DMS79 treated with DMSO at 0.1 percent for 48 hours (cell line): ENCODE measurements around the gene ZNF587B.
"Not testable (repeated sequence)": the region's sequence is repeated elsewhere in the genome, so short reads cannot be mapped to it uniquely, and the experiment has no call there.

ENCODE experiments used
- DNase-seq: peaks from one replicate; lab custom pipeline; 2025; lab: John Stamatoyannopoulos, UW

Gene ZNF587B

DNA sequence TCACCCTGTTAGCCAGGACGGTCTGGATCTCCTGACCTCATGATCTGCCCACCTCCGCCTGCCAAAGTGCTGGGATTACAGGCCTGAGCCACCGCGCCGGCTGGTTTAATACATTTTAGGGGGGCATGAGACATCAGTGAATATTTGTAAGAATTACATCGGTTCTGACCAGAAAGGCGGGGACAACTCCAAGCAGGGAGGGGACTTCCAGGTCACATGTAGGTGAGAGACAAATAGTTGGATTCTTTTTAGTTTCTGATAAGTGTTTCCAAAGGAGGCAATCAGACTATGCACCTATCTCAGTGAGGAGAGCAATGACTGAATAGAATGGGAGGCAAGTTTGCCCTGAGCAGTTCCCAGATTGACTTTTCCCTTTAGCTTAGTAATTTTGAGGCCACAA lies 11.7 kb upstream of the ZNF587B start:
- DNase-seq = no peak

DNA sequence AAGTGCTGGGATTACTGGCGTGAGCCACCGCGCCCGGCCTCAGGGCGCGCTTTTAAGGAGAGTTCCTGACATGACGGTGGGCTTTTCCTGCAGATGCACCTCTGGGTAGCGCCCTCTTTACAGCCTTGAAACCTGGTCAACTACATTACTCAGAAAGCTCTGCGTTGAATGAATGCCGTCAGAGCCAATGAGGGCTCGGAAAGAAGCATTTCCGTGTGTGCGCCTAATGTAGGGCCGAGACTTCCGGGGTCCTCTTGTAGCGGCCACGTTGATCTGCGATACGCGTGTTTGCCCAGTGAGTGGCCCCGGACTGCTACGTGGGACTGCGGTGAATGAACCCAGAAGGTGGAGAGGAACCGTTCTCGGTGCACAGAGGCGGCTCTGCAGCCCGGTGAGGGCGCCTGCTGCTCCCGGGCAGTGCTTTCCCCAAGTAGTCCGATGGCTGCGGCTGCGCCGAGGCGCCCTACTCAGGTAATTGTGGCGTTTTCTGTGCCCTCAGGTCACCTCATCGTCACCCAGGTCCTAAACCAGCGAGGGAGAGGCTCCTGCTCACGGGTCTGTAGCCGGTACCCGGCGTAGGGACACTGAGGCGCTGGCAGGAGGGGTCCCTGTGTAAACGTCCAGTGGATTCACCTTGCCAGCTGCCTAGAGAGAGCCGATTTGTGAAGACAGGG lies 10.5 kb upstream of the ZNF587B start:
- DNase-seq = peak; percentile 86

DNA sequence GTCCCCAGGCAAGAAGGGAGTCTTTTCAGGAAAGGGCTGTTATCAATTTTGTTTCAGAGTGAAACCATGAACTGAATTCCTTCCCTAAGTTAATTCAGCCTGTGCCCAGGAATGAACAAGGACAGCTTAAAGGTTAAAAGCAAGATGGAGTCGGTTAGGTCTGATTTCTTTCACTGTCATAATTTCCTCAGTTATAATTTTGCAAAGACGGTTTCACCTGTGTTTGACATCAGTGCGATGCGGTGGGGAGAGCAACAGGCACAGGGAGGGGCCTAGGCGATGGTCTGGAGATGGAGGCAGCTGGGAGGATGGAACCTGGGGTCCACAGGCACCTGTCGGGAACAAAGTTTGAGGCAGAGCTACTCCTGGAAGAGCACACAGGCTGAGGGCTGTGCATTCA lies 9.5 kb upstream of the ZNF587B start:
- DNase-seq = no peak

DNA sequence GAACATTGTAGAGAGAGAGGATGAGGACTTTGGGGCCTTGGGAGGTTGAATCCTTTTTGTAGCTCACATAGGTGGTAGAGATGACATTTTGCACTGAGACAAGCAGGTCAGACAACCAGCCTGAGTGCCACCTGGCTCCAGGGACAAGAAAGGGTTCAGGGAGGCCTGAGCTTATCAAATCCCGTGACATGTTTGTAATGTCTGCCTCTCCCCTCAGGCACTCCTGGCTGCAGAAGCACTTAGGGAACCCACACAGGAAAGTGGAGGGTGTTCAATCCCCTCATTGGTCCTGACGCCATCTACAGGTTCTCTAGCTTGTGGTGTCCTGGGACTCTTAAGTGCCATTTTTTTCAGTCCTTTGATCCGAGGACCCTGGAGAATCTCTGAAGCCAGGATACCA lies 9.0 kb upstream of the ZNF587B start:
- DNase-seq = not testable (repeated sequence)

DNA sequence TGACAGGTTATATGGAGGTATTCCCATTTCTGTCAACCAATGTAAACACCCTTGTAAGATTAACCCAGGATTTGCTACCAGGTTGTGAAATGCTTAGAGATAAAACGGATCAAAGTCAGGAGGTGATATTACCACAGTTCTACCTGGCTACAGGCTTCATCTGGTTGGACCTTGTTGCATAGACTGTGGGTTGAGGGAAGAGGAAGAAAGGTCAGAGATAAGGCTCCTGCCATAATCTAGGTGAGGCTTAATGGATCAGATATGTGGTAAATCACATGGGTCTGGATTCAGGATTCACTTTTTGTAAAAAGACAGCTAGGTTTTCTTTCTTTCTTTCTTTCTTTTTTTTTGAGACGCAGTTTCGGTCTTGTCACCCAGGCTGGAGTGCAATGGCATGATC lies 8.6 kb upstream of the ZNF587B start:
- not testable (repeated sequence) for DNase-seq

DNA sequence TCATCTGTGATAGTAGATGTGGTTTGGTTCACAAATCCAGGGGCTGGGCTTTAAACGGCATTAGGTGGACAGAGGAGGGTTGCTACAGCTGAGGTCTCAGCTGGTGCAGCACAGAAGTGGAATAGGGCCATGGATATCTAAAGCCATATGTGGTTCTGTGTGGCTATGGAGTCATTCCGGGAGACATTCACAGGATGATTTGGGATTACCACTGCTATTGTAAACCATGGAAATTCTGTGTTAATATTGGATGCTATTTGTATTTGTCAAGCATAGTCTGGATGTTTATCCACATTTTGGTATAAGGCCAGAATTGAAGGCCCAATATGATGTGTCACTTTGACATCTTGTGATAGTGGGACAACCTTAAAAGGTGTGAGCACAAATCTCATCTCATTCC lies 6.9 kb upstream of the ZNF587B start:
- not testable (repeated sequence) for DNase-seq

DNA sequence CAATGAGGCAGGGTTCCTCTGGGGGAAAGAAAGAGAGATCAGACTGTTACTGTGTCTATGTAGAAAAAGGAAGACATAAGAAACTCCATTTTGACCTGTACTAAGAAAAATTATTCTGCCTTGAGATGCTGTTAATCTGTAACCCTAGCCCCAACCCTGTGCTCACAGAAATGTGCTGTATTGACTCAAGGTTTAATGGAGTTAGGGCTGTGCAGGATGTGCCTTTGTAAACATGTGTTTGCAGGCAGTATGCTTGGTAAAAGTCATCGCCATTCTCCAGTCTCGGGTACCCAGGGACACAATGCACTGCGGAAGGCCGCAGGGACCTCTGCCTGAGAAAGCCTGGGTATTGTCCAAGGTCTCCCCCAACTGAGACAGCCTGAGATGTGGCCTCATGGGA lies 6.5 kb upstream of the ZNF587B start:
- not testable (repeated sequence) for DNase-seq

DNA sequence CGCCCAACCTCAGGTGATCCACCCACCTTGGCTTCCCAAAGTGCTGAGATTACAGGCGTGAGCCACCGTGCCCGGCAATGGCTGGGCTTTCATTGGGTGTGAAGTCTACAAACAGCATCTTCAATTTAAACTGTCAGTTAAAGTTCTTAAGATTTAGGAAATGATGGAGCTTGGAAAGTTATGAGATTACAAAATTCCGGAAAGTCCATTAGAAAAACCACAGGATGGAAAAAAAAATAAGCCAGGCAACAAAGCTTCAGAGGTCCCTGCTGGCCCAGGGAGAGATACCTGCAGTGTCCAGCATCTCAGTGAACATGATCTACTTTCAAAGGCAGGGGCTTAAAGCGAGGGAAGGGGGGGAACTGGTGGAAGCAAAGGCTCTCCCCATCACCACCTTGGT lies 4.6 kb upstream of the ZNF587B start:
- no peak for DNase-seq

DNA sequence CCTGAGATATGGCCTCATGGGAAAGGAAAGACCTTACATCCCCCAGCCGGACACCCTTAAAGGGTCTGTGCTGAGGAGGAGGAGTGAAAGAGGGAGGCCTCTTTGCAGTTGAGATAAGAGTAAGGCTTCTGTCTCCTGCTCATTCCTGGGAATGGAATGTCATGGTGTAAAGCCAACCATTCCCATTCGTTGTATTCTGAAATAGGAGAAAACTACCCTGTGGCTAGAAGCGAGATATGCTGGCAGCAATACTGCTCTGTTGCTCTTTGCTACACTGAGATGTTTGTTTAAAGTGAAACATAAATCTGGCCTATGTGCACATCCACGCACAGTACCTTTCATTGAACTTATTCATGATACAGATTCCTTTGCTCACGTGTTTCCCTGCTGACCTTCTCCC lies 783 bp upstream of the ZNF587B start:
- DNase-seq = no peak

DNA sequence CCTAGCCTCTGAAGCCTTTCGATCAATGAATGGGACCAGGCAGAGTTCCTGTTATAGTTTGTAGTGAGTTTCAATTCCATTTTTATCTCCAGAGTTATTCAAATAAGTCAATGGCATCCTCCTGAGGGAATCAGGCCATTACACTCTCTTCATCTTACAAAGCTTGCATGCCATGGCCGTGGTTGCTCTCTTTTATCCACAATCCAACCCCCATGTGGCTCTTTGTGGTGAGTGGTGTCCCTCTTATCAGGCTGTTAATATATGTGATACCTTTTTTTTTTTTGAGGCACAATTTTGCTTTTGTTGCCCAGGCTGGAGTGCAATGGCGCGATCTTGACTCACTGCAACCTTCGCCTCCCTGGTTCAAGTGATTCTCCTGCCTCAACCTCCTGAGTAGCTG lies 6.9 kb downstream of the ZNF587B start:
- DNase-seq = not testable (repeated sequence)

DNA sequence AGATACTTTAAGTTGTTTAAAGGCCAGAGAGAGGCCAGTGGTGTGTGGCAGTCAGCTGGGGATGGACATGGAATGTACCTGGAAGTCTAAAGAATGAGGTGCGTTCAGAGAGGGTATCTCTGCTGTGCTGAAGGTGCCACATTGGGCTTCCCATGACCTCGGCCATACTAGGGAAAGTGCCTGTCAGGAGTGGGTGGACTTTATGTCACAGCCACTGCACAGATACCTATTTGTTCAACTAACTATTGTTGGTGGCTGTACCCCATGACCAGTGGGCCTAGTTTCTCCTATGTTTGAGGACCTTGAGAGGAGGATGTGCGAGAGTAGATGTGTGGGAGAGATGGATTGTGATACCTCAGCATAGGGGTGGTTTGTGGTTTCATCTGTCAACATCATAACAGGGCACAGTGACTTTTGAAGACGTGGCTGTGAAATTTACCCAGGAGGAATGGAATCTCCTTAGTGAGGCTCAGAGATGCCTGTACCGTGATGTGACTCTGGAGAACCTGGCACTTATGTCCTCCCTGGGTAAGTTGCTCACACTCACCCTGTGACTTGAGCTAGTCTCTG lies 8.6 kb downstream of the ZNF587B start:
- not testable (repeated sequence) for DNase-seq

DNA sequence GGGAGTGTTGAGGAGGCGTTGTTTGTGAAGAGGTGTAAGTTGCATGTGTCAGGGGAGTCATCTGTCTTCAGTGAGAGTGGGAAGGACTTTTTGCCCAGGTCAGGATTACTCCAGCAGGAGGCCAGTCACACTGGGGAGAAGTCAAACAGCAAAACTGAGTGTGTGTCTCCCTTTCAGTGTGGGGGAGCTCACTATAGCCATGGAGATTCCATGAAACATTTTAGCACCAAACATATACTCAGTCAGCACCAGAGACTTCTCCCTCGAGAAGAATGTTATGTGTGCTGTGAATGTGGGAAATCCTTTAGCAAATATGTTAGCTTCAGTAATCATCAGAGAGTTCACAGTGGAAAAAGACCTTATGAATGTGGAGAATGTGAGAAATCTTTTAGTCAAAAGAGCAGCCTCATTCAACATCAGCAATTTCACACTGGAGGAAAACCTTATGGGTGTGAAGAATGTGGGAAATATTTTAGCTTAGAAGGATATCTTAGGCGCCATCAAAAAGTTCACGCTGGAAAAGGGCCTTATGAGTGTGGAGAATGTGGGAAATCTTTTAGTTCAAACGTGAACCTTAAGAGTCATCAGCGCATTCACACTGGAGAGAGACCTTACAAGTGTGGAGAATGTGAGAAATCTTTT lies 11.1 kb downstream of the ZNF587B start:
- DNase-seq = no peak

DNA sequence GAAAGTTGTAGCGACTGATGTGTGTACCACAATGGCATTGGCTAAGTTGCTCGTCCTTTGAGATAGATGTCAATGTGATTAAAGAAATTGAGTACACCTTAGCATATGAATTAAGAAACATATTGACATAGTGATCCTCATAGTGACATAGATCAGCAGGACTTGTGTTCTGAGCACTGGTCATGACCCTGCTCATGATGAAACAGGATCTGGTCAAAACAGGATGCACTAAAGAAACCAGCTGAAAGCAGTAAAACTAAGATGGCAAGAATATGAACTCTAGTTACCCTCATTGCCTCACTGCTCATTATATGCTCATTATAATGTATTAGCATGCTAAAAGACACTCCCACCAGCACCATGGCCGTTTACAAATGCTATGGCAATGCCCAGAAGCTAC lies 17.1 kb downstream of the ZNF587B start:
- not testable (repeated sequence) for DNase-seq

DNA sequence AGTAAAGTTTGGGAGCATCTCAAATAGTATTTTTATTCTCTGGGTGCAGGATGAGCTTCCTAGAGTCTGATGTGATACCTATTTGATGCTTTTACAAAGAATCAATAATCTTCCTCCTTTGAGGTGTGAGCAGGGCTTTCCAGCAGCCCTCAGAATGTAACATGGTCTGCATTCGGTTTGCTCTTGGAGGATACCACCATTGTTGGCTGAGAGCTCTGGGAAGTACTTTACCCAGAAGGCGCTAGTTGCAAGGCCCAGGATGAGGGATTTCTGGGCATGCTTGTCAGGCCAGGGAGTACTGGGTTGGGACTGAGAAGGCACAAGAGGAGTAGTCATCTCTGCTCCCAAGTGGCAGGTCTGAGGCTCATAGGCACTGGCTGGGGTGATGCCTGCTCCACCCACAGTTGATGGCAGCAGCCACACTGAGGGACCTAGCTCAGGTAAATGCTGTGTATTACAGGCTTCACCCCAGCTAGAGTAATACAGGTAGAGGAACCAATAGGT lies 19.1 kb downstream of the ZNF587B start:
- not testable (repeated sequence) for DNase-seq

DNA sequence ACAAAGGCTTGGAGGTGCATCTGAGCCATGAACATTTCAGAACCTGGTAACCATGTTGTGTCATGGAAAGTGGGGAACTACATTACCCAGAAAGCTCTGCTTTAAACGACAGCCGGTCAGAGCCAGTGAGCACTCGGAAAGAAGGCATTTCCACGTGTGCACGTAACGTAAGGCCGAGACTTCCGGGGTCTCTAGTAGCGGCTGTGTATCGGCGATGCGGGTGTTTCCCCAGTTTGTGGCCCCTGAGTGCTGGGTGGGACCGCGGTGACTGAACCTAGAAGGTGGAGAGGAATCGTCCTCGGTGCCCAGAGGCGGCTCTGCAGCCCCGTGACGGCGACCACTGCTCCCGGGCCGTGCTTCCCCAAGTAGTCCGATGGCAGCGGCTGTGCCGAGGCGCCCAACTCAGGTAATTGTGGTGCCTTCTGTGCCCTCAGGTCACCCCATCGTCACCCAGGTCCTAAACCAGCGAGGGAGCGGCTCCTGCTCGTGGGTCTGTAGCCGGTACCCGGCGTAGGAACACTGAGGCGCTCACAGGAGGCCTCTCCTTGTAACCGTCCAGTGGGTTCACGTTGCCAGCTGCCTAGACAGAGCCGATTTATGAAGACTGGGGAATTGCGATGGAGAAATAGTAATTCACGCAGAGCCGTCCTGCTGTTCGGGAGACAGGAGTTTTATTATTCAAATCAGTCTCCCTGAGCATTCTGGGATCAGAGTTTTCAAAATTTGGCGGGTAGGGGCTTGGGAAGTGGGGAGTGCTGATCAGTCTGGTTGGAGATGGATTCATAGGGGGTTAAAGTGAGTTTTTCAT lies 19.8 kb downstream of the ZNF587B start, which contains the start of gene ZNF587:
TSS of gene ZNF587 (plus strand) at position 194 of the 808 bp plus-strand sequence. CDS start at position 374, 180 bp downstream.
- peak; percentile 76 for DNase-seq

DNA sequence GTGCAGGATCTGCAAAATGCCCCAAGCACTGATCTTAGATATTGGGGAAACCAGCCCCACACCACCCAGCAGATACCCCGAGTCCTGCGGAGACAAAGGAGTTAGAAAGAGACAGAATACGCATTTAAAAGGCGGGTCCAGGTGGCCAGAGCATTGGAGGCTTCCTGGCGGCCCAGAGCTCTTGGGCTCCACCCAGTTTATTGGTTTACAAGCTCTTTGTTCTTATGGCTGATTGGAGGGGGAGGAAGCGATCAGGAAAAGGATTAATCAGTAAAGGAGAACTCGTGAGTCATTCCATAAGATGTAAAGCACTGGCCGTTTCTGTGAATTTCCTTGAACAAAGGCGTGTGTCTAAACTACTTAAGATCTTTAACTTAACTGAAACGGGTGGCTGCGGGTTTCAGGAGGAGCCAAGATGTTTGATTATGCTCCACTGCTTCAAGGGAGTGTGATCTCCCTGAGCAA lies 20.5 kb downstream of the ZNF587B start:
- DNase-seq = peak; percentile 30

DNA sequence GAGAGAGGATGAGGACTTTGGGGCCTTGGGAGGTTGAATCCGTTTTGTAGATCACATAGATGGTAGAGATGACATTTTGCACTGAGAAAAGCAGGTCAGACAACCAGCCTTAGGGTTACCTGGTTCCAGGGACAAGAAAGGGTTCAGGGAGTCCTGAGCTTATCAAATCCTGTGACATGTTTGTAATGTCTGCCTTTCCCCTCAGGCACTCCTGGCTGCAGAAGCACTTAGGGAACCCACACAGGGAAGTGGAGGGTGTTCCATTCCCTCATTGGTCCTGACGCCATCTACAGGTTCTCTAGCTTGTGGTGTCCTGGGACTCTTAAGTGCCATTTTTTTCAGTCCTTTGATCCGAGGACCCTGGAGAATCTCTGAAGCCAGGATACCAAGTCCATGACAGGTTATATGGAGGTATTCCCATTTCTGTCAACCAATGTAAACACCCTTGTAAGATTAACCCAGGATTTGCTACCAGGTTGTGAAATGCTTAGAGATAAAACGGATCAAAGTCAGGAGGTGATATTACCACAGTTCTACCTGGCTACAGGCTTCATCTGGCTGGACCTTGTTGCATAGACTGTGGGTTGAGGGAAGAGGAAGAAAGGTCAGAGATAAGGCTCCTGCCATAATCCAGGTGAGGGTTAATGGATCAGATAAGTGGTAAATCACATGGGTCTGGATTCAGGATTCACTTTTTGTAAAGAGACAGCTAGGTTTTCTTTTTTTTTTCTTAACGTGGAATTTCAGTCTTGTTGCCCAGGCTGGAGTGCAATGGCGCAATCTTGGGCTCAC lies 21.9 kb downstream of the ZNF587B start:
- DNase-seq = not testable (repeated sequence)

DNA sequence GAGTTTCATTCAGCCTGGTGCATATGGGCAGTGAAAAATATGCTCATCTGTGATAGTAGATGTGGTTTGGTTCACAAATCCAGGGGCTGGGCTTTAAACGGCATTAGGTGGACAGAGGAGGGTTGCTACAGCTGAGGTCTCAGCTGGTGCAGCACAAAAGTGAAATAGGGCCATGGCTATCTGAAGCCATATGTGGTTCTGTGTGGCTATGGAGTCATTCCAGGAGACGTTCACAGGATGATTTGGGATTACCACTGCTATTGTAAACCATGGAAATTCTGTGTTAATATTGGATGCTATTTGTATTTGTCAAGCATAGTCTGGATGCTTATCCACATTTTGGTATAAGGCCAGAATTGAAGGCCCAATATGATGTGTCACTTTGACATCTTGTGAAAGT lies 24.0 kb downstream of the ZNF587B start:
- DNase-seq = not testable (repeated sequence)

DNA sequence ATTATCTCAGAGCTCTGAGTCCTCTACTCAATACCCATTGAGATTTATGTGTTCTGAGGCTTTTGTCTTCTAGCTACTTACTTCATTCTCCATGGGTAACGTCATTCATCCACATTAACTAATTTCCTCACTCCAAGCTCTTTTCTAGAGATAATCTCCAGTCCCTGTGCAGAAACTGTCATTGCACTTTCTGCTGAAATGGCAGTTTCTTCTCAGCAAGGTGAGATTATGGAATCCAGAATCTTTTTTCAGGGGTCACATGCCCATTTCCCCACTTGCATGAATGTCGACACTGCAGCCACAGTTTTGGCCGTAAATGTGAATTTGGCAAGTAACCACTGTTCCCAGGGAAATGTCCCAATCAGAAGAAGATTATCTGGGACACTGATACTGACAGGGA lies 32.3 kb downstream of the ZNF587B start:
- not testable (repeated sequence) for DNase-seq

DNA sequence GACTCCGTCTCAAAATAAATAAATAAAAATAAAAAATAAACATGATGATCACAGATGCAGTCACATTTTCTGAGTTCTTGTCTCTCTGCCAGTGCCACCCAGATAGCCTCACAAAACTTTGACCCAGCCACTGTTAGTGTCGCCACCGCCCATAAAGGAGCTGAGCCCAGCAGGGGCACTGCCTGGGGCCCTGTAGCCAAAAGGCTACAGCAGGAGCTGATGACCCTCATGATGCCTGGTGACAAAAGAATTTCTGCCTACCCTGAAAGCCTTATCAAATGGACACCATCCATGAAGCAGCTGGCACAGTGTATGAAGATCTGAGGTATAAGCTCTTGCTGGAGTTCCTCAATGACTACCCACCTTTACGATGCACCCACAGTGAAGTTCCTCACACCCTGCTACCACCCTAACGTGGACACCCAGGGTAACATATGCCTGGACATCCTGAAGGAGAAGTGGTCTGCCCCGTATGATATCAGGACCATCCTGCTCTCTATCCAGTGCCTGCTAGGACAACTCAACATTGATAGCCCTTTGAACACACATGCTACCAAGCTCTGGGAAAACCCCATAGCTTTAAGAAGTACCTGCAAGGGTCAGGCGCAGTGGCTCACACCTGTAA lies 37.9 kb downstream of the ZNF587B start:
- DNase-seq = no peak

DNA sequence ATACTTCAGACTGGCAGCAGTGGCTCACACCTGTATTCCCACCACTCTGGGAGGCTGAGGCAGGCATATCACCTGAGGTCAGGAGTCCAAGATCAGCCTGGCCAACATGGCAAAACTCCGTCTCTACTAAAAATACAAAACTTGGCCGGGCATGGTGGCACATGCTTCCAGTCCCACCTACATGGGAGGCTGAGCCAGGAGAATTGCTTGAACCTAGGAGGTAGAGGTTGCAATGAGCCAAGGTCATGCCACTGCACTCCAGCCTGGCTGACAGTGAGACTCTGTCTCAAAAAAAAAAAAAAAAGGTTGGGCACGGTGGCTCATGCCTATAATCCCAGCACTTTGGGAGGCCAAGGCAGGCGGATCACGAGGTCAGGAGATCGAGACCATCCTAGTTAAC lies 39.6 kb downstream of the ZNF587B start:
- not testable (repeated sequence) for DNase-seq
